Esophagus muscularis mucosa (tissue), 3 donors: ENCODE measurements around the gene ATP2B2.

Experiments used
- POLR2A ChIP-seq: fragments of 450-650 bp; IDR thresholded peaks from one replicate; pipeline ENCODE4 v1.6.1; 2017; ENCODE audit warnings: antibody characterized with exemption, moderate library complexity, mild to moderate bottlenecking, low read depth
- TF ChIP-seq, protein P1 (sequence below), 3 experiments: fragments of 200-600 bp in 2 of 3; fragments of 450-650 bp in 1 of 3; sonication (generic) in 2 of 3; IDR thresholded peaks; one replicate each; pipeline ENCODE4 v1.5.1; 2017 to 2019; ENCODE audit warnings: antibody characterized with exemption in 3 of 3, mild to moderate bottlenecking in 2 of 3, moderate library complexity in 1 of 3

DNA sequence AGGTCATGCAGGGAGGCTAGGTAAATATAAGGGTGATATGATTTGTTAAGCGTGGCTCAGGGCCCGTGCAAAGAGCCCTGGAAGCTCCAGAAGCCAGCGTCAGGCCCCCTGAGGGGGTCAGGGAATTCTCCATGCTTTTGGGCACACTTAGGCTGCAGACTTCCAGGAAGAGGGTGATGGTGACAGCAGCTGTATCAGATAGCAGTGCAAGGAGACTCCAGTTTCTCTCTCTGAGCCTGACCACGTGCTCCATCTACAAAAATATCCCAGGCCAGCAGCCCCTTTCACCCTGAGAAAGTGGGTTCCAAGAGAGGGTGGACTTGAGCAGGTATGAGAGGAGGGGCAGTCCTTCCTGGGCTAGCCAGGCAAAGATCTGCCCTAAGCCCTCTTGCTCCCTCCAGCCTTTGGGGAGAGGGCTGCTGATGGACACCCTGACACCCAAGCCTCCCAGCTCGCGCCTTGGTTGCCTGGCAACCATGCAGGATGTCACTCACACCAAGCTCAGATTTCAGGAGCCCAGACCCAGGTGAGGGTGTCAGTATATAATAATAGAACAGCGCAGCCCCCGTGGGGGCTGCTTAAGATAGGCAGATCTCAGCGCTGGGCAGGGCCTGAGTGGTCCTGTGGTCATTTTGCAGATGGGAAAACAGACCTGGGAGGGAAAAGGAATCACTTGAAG is 35.8 kb downstream of the ATP2B2 start:
- TF ChIP-seq POLR2A: no peak
- TF ChIP-seq, protein P1, sequence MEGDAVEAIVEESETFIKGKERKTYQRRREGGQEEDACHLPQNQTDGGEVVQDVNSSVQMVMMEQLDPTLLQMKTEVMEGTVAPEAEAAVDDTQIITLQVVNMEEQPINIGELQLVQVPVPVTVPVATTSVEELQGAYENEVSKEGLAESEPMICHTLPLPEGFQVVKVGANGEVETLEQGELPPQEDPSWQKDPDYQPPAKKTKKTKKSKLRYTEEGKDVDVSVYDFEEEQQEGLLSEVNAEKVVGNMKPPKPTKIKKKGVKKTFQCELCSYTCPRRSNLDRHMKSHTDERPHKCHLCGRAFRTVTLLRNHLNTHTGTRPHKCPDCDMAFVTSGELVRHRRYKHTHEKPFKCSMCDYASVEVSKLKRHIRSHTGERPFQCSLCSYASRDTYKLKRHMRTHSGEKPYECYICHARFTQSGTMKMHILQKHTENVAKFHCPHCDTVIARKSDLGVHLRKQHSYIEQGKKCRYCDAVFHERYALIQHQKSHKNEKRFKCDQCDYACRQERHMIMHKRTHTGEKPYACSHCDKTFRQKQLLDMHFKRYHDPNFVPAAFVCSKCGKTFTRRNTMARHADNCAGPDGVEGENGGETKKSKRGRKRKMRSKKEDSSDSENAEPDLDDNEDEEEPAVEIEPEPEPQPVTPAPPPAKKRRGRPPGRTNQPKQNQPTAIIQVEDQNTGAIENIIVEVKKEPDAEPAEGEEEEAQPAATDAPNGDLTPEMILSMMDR (IDR thresholded peaks at IDR 0.05): no peak
